H9 (cell line): ENCODE results near the gene FBXO48. TPM values are rescaled to one million over a fixed set of nuclear protein-coding genes. Genes with fewer than 3 reads are reported as not detected.
"Not testable (repeated sequence)": the region's sequence is repeated elsewhere in the genome, so short reads cannot be mapped to it uniquely, and the experiment has no call there.

ENCODE experiments used
- DNase-seq: peaks from one replicate; pipeline ENCODE4 v3.0.0-alpha.2; 2017
- H2AFZ ChIP-seq: one replicate; pipeline ENCODE4 v1.6.1; 2013; ENCODE audit warnings: mild to moderate bottlenecking, low read length, control low read depth, moderate library complexity
- H2AK5ac ChIP-seq: 2 replicates; pipeline ENCODE4 v1.6.1; 2013; ENCODE audit warnings: low read length, control low read depth, mixed read lengths; ENCODE audit not compliant: insufficient read length
- H2BK120ac ChIP-seq: one replicate; pipeline ENCODE4 v1.6.1; 2013; ENCODE audit warnings: low read depth, mild to moderate bottlenecking, low read length, control low read depth, inconsistent platforms; ENCODE audit not compliant: poor library complexity, severe bottlenecking
- H2BK12ac ChIP-seq: 2 replicates; pipeline ENCODE4 v1.6.1; 2013; ENCODE audit warnings: low read length, control low read depth, mixed read lengths, low read depth; ENCODE audit not compliant: insufficient read length
- H2BK15ac ChIP-seq: 2 replicates; pipeline ENCODE4 v1.6.1; 2013; ENCODE audit warnings: low read depth, low read length, control low read depth
- H2BK20ac ChIP-seq: one replicate; pipeline ENCODE4 v1.6.1; 2013; ENCODE audit warnings: low read depth, mild to moderate bottlenecking, low read length, control low read depth, inconsistent platforms; ENCODE audit not compliant: poor library complexity, severe bottlenecking
- H2BK5ac ChIP-seq: 2 replicates; pipeline ENCODE4 v1.6.1; 2013; ENCODE audit warnings: low read length, control low read depth, mixed read lengths; ENCODE audit not compliant: insufficient read length
- H3K14ac ChIP-seq: 2 replicates; pipeline ENCODE4 v1.6.1; 2013; ENCODE audit warnings: low read length, control low read depth; ENCODE audit not compliant: insufficient read depth
- H3K18ac ChIP-seq: 2 replicates; pipeline ENCODE4 v1.6.1; 2013; ENCODE audit warnings: low read depth, mild to moderate bottlenecking, mixed read lengths, low read length, control low read depth; ENCODE audit not compliant: insufficient read length
- H3K23ac ChIP-seq: 2 replicates; pipeline ENCODE4 v1.6.1; 2013; ENCODE audit warnings: low read length, control low read depth, mixed read lengths, low read depth; ENCODE audit not compliant: insufficient read length
- H3K23me2 ChIP-seq: 2 replicates; pipeline ENCODE4 v1.6.1; 2013; ENCODE audit warnings: low read depth, mild to moderate bottlenecking, mixed read lengths, low read length, control low read depth; ENCODE audit not compliant: insufficient read length, poor library complexity, severe bottlenecking
- H3K27ac ChIP-seq: 2 replicates; pipeline ENCODE4 v1.5.1; 2013; ENCODE audit warnings: low read length, control low read depth, mixed read lengths, low read depth; ENCODE audit not compliant: insufficient read length
- H3K27me3 ChIP-seq: 2 replicates; pipeline ENCODE4 v1.6.1; 2013; ENCODE audit warnings: low read length, control low read depth, inconsistent platforms; ENCODE audit not compliant: insufficient read depth
- H3K4ac ChIP-seq: 2 replicates; pipeline ENCODE4 v1.6.1; 2013; ENCODE audit warnings: low read depth, mild to moderate bottlenecking, control low read depth, inconsistent platforms, low read length, moderate library complexity
- H3K4me1 ChIP-seq: 2 replicates; pipeline ENCODE4 v1.6.1; 2013; ENCODE audit warnings: low read length, control low read depth, inconsistent platforms; ENCODE audit not compliant: insufficient read depth
- H3K4me2 ChIP-seq: 2 replicates; pipeline ENCODE4 v1.6.1; 2013; ENCODE audit warnings: low read length, control low read depth, mixed read lengths; ENCODE audit not compliant: insufficient read length, insufficient read depth
- H3K56ac ChIP-seq: 2 replicates; pipeline ENCODE4 v1.6.1; 2013; ENCODE audit warnings: low read depth, mild to moderate bottlenecking, mixed read lengths, low read length, control low read depth; ENCODE audit not compliant: insufficient read length
- H3K79me1 ChIP-seq: 2 replicates; pipeline ENCODE4 v1.6.1; 2013; ENCODE audit warnings: low read depth, mild to moderate bottlenecking, moderate library complexity, low read length, control low read depth, inconsistent platforms; ENCODE audit not compliant: insufficient read depth, poor library complexity, severe bottlenecking
- H3K79me2 ChIP-seq: 2 replicates; pipeline ENCODE4 v1.6.1; 2013; ENCODE audit warnings: low read length, control low read depth, inconsistent platforms; ENCODE audit not compliant: insufficient read depth
- H3K9ac ChIP-seq: 2 replicates; pipeline ENCODE4 v1.6.1; 2013; ENCODE audit warnings: low read length, control low read depth, mixed read lengths; ENCODE audit not compliant: insufficient read length; ENCODE audit errors: extremely low read depth
- H3K9me3 ChIP-seq: one replicate; pipeline ENCODE4 v1.6.1; 2013; ENCODE audit warnings: low read depth, low read length, inconsistent platforms; ENCODE audit not compliant: control insufficient read depth
- H3T11ph ChIP-seq: one replicate; pipeline ENCODE4 v1.6.1; 2013; ENCODE audit warnings: mild to moderate bottlenecking, low read length, control low read depth, inconsistent platforms
- H4K20me1 ChIP-seq: one replicate; pipeline ENCODE4 v1.6.1; 2013; ENCODE audit not compliant: control insufficient read depth, insufficient read length, insufficient read depth
- H4K5ac ChIP-seq: 2 replicates; pipeline ENCODE4 v1.6.1; 2013; ENCODE audit warnings: low read depth, mild to moderate bottlenecking, mixed read lengths, low read length, control low read depth; ENCODE audit not compliant: insufficient read length
- H4K8ac ChIP-seq: replicated peaks from 2 replicates; pipeline ENCODE4 v1.6.1; 2013; ENCODE audit warnings: low read length, control low read depth, mixed read lengths, low read depth; ENCODE audit not compliant: insufficient read length
- H4K91ac ChIP-seq: 2 replicates; pipeline ENCODE4 v1.6.1; 2013; ENCODE audit warnings: low read depth, mild to moderate bottlenecking, moderate library complexity, mixed read lengths, low read length, control low read depth; ENCODE audit not compliant: insufficient read length
- H3K27ac Mint-ChIP-seq, 3 experiments: 2 replicates in 2 of 3; 3 replicates in 1 of 3; pipeline ENCODE4 v1.8.0; 2020 to 2021; ENCODE audit warnings: mixed read lengths in 3 of 3, mild to moderate bottlenecking in 1 of 3, moderate library complexity in 1 of 3
- H3K27me3 Mint-ChIP-seq: 2 replicates; pipeline ENCODE4 v1.8.0; 2021; ENCODE audit warnings: low read depth, mild to moderate bottlenecking, moderate library complexity, mixed read lengths
- H3K36me3 Mint-ChIP-seq, 3 experiments: 2 replicates in 2 of 3; 3 replicates in 1 of 3; pipeline ENCODE4 v1.8.0; 2020 to 2021; ENCODE audit warnings: low read depth in 3 of 3, mixed read lengths in 3 of 3; ENCODE audit not compliant: insufficient read depth in 1 of 3
- H3K4me1 Mint-ChIP-seq, 2 experiments: 2 replicates each; pipeline ENCODE4 v1.8.0; 2020; ENCODE audit warnings: mixed read lengths in 2 of 2
- H3K4me3 Mint-ChIP-seq, 2 experiments: 2 replicates in 1 of 2; 3 replicates in 1 of 2; pipeline ENCODE4 v1.8.0; 2020 to 2021; ENCODE audit warnings: mild to moderate bottlenecking in 2 of 2, mixed read lengths in 2 of 2, moderate library complexity in 1 of 2
- H3K9me3 Mint-ChIP-seq, 2 experiments: 2 replicates in 1 of 2; 3 replicates in 1 of 2; pipeline ENCODE4 v1.8.0; 2020; ENCODE audit warnings: mild to moderate bottlenecking in 2 of 2, mixed read lengths in 2 of 2, moderate library complexity in 1 of 2
- CTCF ChIP-seq: fragments of 200-600 bp; sonication (generic); conservative IDR thresholded peaks from 3 replicates; pipeline ENCODE4 v1.8.0; 2021; ENCODE audit warnings: antibody characterized with exemption, mild to moderate bottlenecking
- WGBS: extraction: QIAGEN DNeasy Blood & Tissue Kit; methylation state at CpG from one replicate; pipeline ENCODE4 v1.1.7; 2013; ENCODE audit warnings: missing lambda C conversion rate, low lambda C conversion rate, mixed read lengths; ENCODE audit not compliant: insufficient read length; ENCODE audit errors: extremely low coverage; 5-methylcytosine and 5-hydroxymethylcytosine counted together
- total RNA-seq: library from RNA; stranded (reverse); gene quantifications from 2 replicates; pipeline ENCODE4 v1.2.1, GENCODE V29; 2021

FBXO48 gene
- total RNA-seq, 1 experiment from 2014 or later: 1.4 TPM

- Histone ChIP-seq H2BK5ac (no peak overlapping the region), H3K23ac (no peak overlapping the region), H2BK15ac (no peak overlapping the region), H3K27me3 (no peaks in the 10 kb centered on the region), H2AFZ (no peak overlapping the region), H3K9me3 (no peaks in the 10 kb centered on the region), H3K18ac (no peak overlapping the region), H3K79me1 (no peaks in the 10 kb centered on the region), H3K9ac (no peak overlapping the region), H3K56ac (no peak overlapping the region), H2BK120ac (no peak overlapping the region), H4K5ac (no peak overlapping the region), H3K79me2 (no peaks in the 10 kb centered on the region), H3K23me2 (no peaks in the 10 kb centered on the region), H2BK12ac (no peak overlapping the region), H2AK5ac (no peak overlapping the region), H3T11ph (no peak overlapping the region), H4K91ac (no peak overlapping the region), H3K14ac (no peak overlapping the region), H4K8ac (no peak overlapping the region), H3K4me1 (no peaks in the 10 kb centered on the region), H2BK20ac (no peak overlapping the region), H4K20me1 (no peaks in the 10 kb centered on the region), H3K27ac (no peak overlapping the region), H3K4ac (no peak overlapping the region), H3K4me2 (no peak overlapping the region)
- H3K4me3 Mint-ChIP-seq: no peak overlapping the region
- H3K36me3 Mint-ChIP-seq: peaks cover 2 to 9% (median 3%) of the 10 kb centered on the region in 3 experiments; a peak in 3 of 7 replicates
- no CpG with 5 or more reads among the region's 1 CpG for WGBS
- peaks cover 0 to 4% of the 10 kb centered on the region in 2 experiments; a peak in 2 of 5 replicates for H3K9me3 Mint-ChIP-seq
- no peak for TF ChIP-seq CTCF
- no peaks in the 10 kb centered on the region for H3K4me1 Mint-ChIP-seq
- H3K27ac Mint-ChIP-seq: no peak overlapping the region; a peak in 1 of 7 replicates
- DNase-seq: no peak
- no peaks in the 10 kb centered on the region for H3K27me3 Mint-ChIP-seq
Observed at GRCh38 chr2:68489282-68489681, 22.2 kb upstream of the FBXO48 start.

GRCh38 chr2:68488605-68489004 lies 21.5 kb upstream of the FBXO48 start:
- H4K91ac ChIP-seq, H3K27me3 ChIP-seq, H3K79me1 ChIP-seq, H3K27ac Mint-ChIP-seq, H3K4ac ChIP-seq, H3K23me2 ChIP-seq, DNase-seq, H3K18ac ChIP-seq, H3T11ph ChIP-seq, H3K4me1 Mint-ChIP-seq, H3K36me3 Mint-ChIP-seq, H3K23ac ChIP-seq, H2BK5ac ChIP-seq, H2BK120ac ChIP-seq, H3K56ac ChIP-seq, H4K8ac ChIP-seq, H3K27ac ChIP-seq, H2BK20ac ChIP-seq, H2BK12ac ChIP-seq, H3K27me3 Mint-ChIP-seq, H3K9ac ChIP-seq, H2BK15ac ChIP-seq, H4K20me1 ChIP-seq, H3K4me2 ChIP-seq, H3K9me3 ChIP-seq, H2AK5ac ChIP-seq, H2AFZ ChIP-seq, H3K9me3 Mint-ChIP-seq, H4K5ac ChIP-seq, H3K14ac ChIP-seq, H3K4me3 Mint-ChIP-seq, H3K4me1 ChIP-seq, H3K79me2 ChIP-seq: not testable (repeated sequence)
- no CpG with 5 or more reads among the region's 1 CpG for WGBS
